ENCODE results near the gene CBR4. TPM values are rescaled to one million over a fixed set of nuclear protein-coding genes. Genes with fewer than 3 reads are reported as not detected.
"Not testable (repeated sequence)": the region's sequence is repeated elsewhere in the genome, so short reads cannot be mapped to it uniquely, and the experiment has no call there.

Gene CBR4
- total and polyA plus RNA-seq, 2 experiments from 2014 or later: 9.9 to 14.7 TPM

DNA sequence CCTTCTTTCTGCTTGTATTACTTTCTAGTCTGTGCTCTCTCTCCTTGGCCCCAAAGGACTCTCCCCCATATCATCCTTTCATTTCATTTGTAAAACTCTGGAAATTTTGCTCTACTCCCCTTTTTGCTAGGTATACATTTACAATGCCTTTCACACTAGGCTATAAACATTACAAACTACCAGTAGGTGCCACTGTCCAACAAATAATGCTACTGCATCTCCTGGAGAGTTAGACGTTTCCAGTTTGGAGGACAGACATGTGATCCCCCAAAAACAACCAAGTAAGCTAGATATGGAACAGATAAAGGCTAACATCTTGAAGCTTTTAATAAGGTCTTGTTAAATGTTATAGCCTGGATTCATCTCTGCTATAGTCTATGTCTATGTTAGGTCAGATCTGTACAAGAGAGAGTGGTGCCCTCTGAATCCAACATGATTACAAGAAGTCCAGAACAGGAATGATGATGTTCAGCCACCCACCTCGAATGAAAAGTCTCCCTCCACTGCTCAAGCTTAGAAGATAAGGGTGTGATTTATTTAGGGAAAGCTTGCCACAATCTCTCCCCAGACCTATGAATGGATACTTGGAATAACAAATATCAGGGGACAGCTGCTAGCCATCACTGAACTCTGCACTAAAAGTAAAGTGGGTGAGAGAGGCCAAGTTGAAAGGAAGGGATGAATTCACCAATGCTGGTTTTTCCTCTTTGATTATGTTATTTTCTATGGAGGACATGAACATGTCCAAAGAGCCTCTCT, 14.3 kb downstream of the CBR4 start:
- Histone ChIP-seq H3K9me2 (ENCODE audit: insufficient read depth) (no peaks in the 10 kb centered on the region), H3K9ac (no peak overlapping the region), H3K4me1 (ENCODE audit: insufficient read depth) (0 out of 2 replicates have a peak, but pooled peaks cover 11% of the 10 kb centered on the region), H3F3A (ENCODE audit: insufficient read depth) (no peaks in the 10 kb centered on the region), H4K20me1 (ENCODE audit: insufficient read depth) (no peaks in the 10 kb centered on the region), H3K27ac (no peak overlapping the region), H3K79me2 (ENCODE audit: insufficient read depth) (no peaks in the 10 kb centered on the region; the same call in 1 of the 2 replicates), H3K9me3 (ENCODE audit: low read depth) (no peaks in the 10 kb centered on the region), H3K4me3 (no peak overlapping the region), H2AFZ (no peak overlapping the region), H3K27me3 (replicated peaks; ENCODE audit: insufficient read depth) (no peaks in the 10 kb centered on the region), H3K4me2 (ENCODE audit: unreplicated experiment) (no peak overlapping the region), H3K36me3 (ENCODE audit: low read depth) (peaks cover 11% of the 10 kb centered on the region; the same call in 1 of the 2 replicates)
- WGBS, 2 experiments (ENCODE audit: low coverage in 1 of 2, low lambda C conversion rate in 2 of 2, missing lambda C conversion rate in 2 of 2): 28 to 38% methylated on average over 2 of the region's 2 CpGs
- in situ Hi-C loops (cut with MboI): no loop called here
- DNase-seq: peak; percentile 30
- TF ChIP-seq EZH2 (IDR thresholded peaks at IDR 0.05; ENCODE audit: insufficient read depth, poor library complexity, severe bottlenecking): no peak
- no peak for TF ChIP-seq EZH2phosphoT487 (IDR thresholded peaks at IDR 0.05; ENCODE audit: insufficient read depth, low read depth)

DNA sequence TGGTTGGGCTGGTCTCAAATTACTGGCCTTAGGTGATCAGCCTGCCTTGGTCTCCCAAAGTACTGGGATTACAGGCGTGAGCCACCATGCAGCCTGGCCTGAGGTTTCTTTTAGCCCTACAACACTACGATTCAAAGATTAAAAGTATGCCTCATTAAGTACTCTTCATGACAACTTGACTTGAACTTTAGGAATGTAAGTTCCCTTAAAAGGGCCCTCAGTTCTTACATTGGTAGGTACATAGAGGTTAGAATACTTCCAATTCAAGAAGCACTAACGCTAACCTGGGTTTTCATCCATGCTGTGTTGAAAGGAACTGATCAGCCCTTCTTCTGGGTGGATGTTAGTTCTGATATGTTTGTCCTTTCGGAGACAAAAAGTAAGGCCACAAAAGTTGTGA, 15.1 kb downstream of the CBR4 start:
- TF ChIP-seq EZH2 (IDR thresholded peaks at IDR 0.05; ENCODE audit: insufficient read depth, poor library complexity, severe bottlenecking): no peak
- TF ChIP-seq EZH2phosphoT487 (IDR thresholded peaks at IDR 0.05; ENCODE audit: insufficient read depth, low read depth): no peak
- no peak overlapping the region for H3K9ac ChIP-seq
- H3K79me2 ChIP-seq (ENCODE audit: insufficient read depth): no peaks in the 10 kb centered on the region; the same call in 1 of the 2 replicates
- DNase-seq: no peak
- no peaks in the 10 kb centered on the region for H3F3A ChIP-seq (ENCODE audit: insufficient read depth)
- H3K4me2 ChIP-seq (ENCODE audit: unreplicated experiment): no peak overlapping the region
- in situ Hi-C loops (cut with MboI): no loop called here
- WGBS, 2 experiments (ENCODE audit: low coverage in 1 of 2, low lambda C conversion rate in 2 of 2, missing lambda C conversion rate in 2 of 2): 99 to 100% methylated on average over 4 of the region's 4 CpGs
- no peaks in the 10 kb centered on the region for H4K20me1 ChIP-seq (ENCODE audit: insufficient read depth)
- peaks cover 5% of the 10 kb centered on the region; the same call in 1 of the 2 replicates for H3K36me3 ChIP-seq (ENCODE audit: low read depth)
- 0 out of 2 replicates have a peak, but pooled peaks cover 11% of the 10 kb centered on the region for H3K4me1 ChIP-seq (ENCODE audit: insufficient read depth)
- no peak overlapping the region for H2AFZ ChIP-seq
- no peak overlapping the region for H3K27ac ChIP-seq
- no peaks in the 10 kb centered on the region for H3K27me3 ChIP-seq (replicated peaks; ENCODE audit: insufficient read depth)
- no peaks in the 10 kb centered on the region for H3K9me3 ChIP-seq (ENCODE audit: low read depth)
- H3K9me2 ChIP-seq (ENCODE audit: insufficient read depth): no peaks in the 10 kb centered on the region
- no peak overlapping the region for H3K4me3 ChIP-seq

DNA sequence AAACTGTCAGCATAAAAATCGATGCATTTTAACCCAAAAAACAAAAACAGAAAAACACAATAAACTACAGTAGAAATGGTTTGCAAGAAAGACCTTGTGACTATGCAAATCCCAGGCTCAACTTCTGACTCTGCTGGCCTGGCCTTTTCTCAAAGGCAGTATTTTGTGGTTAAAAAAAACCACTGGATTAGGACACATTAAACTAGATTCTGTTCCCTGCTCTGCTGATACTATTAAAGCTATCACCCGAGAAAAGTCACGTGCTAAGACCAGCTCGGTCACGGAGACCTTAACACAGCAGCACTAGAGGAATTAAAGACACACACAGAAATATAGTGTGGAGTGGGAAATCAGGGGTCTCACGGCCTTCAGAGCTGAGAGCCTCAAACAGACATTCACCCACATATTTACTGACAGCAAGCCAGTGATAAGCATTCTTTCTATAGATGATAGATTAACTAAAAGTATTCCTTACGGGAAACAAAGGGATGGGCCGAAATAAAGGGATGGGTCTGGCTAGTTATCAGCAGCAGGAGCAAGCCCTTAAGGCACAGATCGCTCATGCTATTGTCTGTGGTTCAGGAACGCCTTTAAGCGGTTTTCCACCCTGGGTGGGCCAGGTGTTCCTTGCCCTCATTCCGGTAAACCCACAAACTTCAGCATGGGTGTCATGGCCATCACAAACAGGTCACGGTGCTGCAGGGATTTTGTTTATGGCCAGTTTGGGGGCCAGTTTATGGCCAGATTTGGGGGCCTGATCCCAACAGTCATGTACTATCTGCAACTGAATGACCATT, 16.1 kb downstream of the CBR4 start:
- H3K4me3 ChIP-seq: no peak overlapping the region
- no peak overlapping the region for H3K9ac ChIP-seq
- H3K9me2 ChIP-seq (ENCODE audit: insufficient read depth): no peaks in the 10 kb centered on the region
- WGBS, 2 experiments (ENCODE audit: low coverage in 1 of 2, low lambda C conversion rate in 2 of 2, missing lambda C conversion rate in 2 of 2): 93 to 94% methylated on average over 13 of the region's 13 CpGs
- H4K20me1 ChIP-seq (ENCODE audit: insufficient read depth): no peaks in the 10 kb centered on the region
- no peaks in the 10 kb centered on the region for H3K27me3 ChIP-seq (replicated peaks; ENCODE audit: insufficient read depth)
- no peak for TF ChIP-seq EZH2phosphoT487 (IDR thresholded peaks at IDR 0.05; ENCODE audit: insufficient read depth, low read depth)
- TF ChIP-seq EZH2 (IDR thresholded peaks at IDR 0.05; ENCODE audit: insufficient read depth, poor library complexity, severe bottlenecking): no peak
- in situ Hi-C loops (cut with MboI): no loop called here
- H3K27ac ChIP-seq: no peak overlapping the region
- H3K79me2 ChIP-seq (ENCODE audit: insufficient read depth): no peaks in the 10 kb centered on the region
- H3K4me2 ChIP-seq (ENCODE audit: unreplicated experiment): no peak overlapping the region
- no peak overlapping the region for H2AFZ ChIP-seq
- peak; percentile 14 for DNase-seq
- no peaks in the 10 kb centered on the region for H3K9me3 ChIP-seq (ENCODE audit: low read depth)
- peaks cover 8% of the 10 kb centered on the region; the same call in 1 of the 2 replicates for H3K36me3 ChIP-seq (ENCODE audit: low read depth)
- 0 out of 2 replicates have a peak, but pooled peaks cover 11% of the 10 kb centered on the region for H3K4me1 ChIP-seq (ENCODE audit: insufficient read depth)
- H3F3A ChIP-seq (ENCODE audit: insufficient read depth): no peaks in the 10 kb centered on the region

DNA sequence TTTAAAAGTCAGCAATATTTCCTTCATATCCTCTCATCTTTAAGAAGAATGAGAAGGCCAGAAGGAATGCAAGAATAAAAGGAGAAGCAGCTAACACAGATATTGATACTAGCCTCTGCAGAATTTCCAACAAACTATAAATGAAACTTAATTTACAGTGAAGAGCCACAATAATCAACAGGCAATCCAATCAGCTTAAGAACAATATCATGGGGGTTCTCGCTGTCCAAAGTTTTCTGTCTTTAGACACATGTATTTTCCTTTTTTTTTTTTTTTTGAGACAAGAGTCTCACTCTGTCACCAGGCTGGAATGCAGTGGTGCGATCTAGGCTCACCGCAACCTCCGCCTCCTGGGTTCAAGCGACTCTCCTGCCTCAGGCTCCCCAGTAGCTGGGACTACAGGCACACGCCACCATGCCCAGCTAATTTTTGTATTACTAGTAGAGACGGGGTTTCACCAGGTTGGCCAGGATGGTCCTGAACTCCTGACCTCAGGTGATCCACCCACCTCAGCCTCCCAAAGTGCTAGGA, 17.0 kb downstream of the CBR4 start:
- in situ Hi-C loops (cut with MboI): not testable (repeated sequence)
- H3K27ac ChIP-seq: peak overlapping the region; percentile 22; the same call in 1 of the 2 replicates
- DNase-seq: peak; percentile 34

More for the DNA sequence above, 17.0 kb downstream of the CBR4 start:
- not testable (repeated sequence) for H3K4me3 ChIP-seq; H3F3A ChIP-seq (ENCODE audit: insufficient read depth); H3K9me3 ChIP-seq (ENCODE audit: low read depth); H2AFZ ChIP-seq; H3K9me2 ChIP-seq (ENCODE audit: insufficient read depth); H4K20me1 ChIP-seq (ENCODE audit: insufficient read depth); H3K4me2 ChIP-seq (ENCODE audit: unreplicated experiment); H3K27me3 ChIP-seq (replicated peaks; ENCODE audit: insufficient read depth); H3K9ac ChIP-seq; H3K79me2 ChIP-seq (ENCODE audit: insufficient read depth)
- peaks cover 14% of the 10 kb centered on the region; the same call in 1 of the 2 replicates for H3K36me3 ChIP-seq (ENCODE audit: low read depth)
- H3K4me1 ChIP-seq (ENCODE audit: insufficient read depth): 0 out of 2 replicates have a peak, but pooled peaks cover 11% of the 10 kb centered on the region
- WGBS, 2 experiments (ENCODE audit: low coverage in 1 of 2, low lambda C conversion rate in 2 of 2, missing lambda C conversion rate in 2 of 2): 92% methylated on average over 7 of the region's 7 CpGs

Data from GM23248 (cell line).